Measurements from ENCODE around the gene ASIC3.

ASIC3 gene

GRCh38 chr7:151007469-151007898 is 40.8 kb upstream of the ASIC3 start:
- no peaks in the 10 kb centered on the region for H3K79me1 ChIP-seq (replicated peaks; ENCODE audit: low read length, poor library complexity, severe bottlenecking)
- peak overlapping the region; percentile 90 for H2AFZ ChIP-seq (ENCODE audit: low read depth, low read length)
- WGBS: 49% methylated on average over 7 of the region's 7 CpGs
- H3K14ac ChIP-seq (ENCODE audit: low read length in 2 of 2): peak overlapping the region in 1 of 2 experiments; percentile 68
- no peaks in the 10 kb centered on the region for H3K36me3 ChIP-seq (ENCODE audit: control insufficient read depth in 1 of 2, insufficient read depth in 2 of 2, low read depth in 1 of 2, low read length in 2 of 2)
- H2BK5ac ChIP-seq (ENCODE audit: low read depth, low read length, poor library complexity, severe bottlenecking): no peak overlapping the region
- peak overlapping the region; percentile 58 for H4K8ac ChIP-seq (ENCODE audit: low read length)
- peak overlapping the region; percentile 57 to 69 for H3K4ac ChIP-seq (ENCODE audit: low read depth in 1 of 2, low read length in 2 of 2)
- no peaks in the 10 kb centered on the region for H3K9me3 ChIP-seq (ENCODE audit: control insufficient read depth, low read length)
- H3K4me2 ChIP-seq (ENCODE audit: low read length, poor library complexity, severe bottlenecking): no peak overlapping the region
- no peak overlapping the region for H3K9ac ChIP-seq (ENCODE audit: low read length)
- H2BK120ac ChIP-seq (ENCODE audit: low read depth, low read length): peak overlapping the region; percentile 15
- H4K91ac ChIP-seq (ENCODE audit: low read length): peak overlapping the region; percentile 91
- no peak overlapping the region for H2AK5ac ChIP-seq (ENCODE audit: low read length, severe bottlenecking)
- H3K18ac ChIP-seq (ENCODE audit: low read depth in 1 of 2, low read length in 2 of 2): peak overlapping the region; percentile 4 to 86
- H3K23ac ChIP-seq (ENCODE audit: low read length in 2 of 2): no peak overlapping the region
- no peak for DNase-seq
- H3K27ac ChIP-seq (ENCODE audit: low read length, poor library complexity, severe bottlenecking): no peak overlapping the region
- peaks cover 43 to 52% of the 10 kb centered on the region in 2 experiments for H3K27me3 ChIP-seq (ENCODE audit: control insufficient read depth in 1 of 2, insufficient read depth in 1 of 2, low read length in 2 of 2)
- peaks cover 22% of the 10 kb centered on the region for H3K4me1 ChIP-seq (ENCODE audit: control insufficient read depth, insufficient read depth, low read depth, low read length)
- H2BK12ac ChIP-seq (ENCODE audit: low read length in 2 of 2): peak overlapping the region; percentile 43 to 81
- H3K4me3 ChIP-seq (ENCODE audit: insufficient read depth in 1 of 2, low read depth in 1 of 2, low read length in 2 of 2): no peak overlapping the region
- H2BK15ac ChIP-seq (ENCODE audit: low read depth, poor library complexity, severe bottlenecking): peak overlapping the region; percentile 6

- peak overlapping the region; percentile 45 for H4K91ac ChIP-seq (ENCODE audit: low read length)
- H3K23ac ChIP-seq (ENCODE audit: low read length in 2 of 2): peak overlapping the region in 1 of 2 experiments; percentile 27
- no peak overlapping the region for H2AK5ac ChIP-seq (ENCODE audit: low read length, severe bottlenecking)
- H3K79me1 ChIP-seq (replicated peaks; ENCODE audit: low read length, poor library complexity, severe bottlenecking): no peaks in the 10 kb centered on the region
- no peak overlapping the region for H3K4ac ChIP-seq (ENCODE audit: low read depth in 1 of 2, low read length in 2 of 2)
- H2BK5ac ChIP-seq (ENCODE audit: low read depth, low read length, poor library complexity, severe bottlenecking): no peak overlapping the region
- H3K18ac ChIP-seq (ENCODE audit: low read depth in 1 of 2, low read length in 2 of 2): peak overlapping the region; percentile 3 to 23
- H2AFZ ChIP-seq (ENCODE audit: low read depth, low read length): peak overlapping the region; percentile 29
- peak overlapping the region; percentile 52 for H3K9ac ChIP-seq (ENCODE audit: low read length)
- no peak overlapping the region for H4K8ac ChIP-seq (ENCODE audit: low read length)
- WGBS: 25% methylated on average over 7 of the region's 11 CpGs
- H3K4me2 ChIP-seq (ENCODE audit: low read length, poor library complexity, severe bottlenecking): no peak overlapping the region
- no peaks in the 10 kb centered on the region for H3K36me3 ChIP-seq (ENCODE audit: control insufficient read depth in 1 of 2, insufficient read depth in 2 of 2, low read depth in 1 of 2, low read length in 2 of 2)
- DNase-seq: peak; percentile 54
- no peak overlapping the region for H2BK120ac ChIP-seq (ENCODE audit: low read depth, low read length)
- H3K4me3 ChIP-seq (ENCODE audit: insufficient read depth in 1 of 2, low read depth in 1 of 2, low read length in 2 of 2): peak overlapping the region in 1 of 2 experiments; percentile 76
- no peak overlapping the region for H3K27ac ChIP-seq (ENCODE audit: low read length, poor library complexity, severe bottlenecking)
- no peak overlapping the region for H2BK15ac ChIP-seq (ENCODE audit: low read depth, poor library complexity, severe bottlenecking)
- no peaks in the 10 kb centered on the region for H3K9me3 ChIP-seq (ENCODE audit: control insufficient read depth, low read length)
- H3K27me3 ChIP-seq (ENCODE audit: control insufficient read depth in 1 of 2, insufficient read depth in 1 of 2, low read length in 2 of 2): peaks cover 45 to 54% of the 10 kb centered on the region in 2 experiments
- H3K4me1 ChIP-seq (ENCODE audit: control insufficient read depth, insufficient read depth, low read depth, low read length): peaks cover 22% of the 10 kb centered on the region
- peak overlapping the region in 1 of 2 experiments; percentile 51 for H3K14ac ChIP-seq (ENCODE audit: low read length in 2 of 2)
- H2BK12ac ChIP-seq (ENCODE audit: low read length in 2 of 2): no peak overlapping the region
Measured at GRCh38 chr7:151008143-151008510, 40.2 kb upstream of the ASIC3 start.

- DNase-seq: no peak
- Histone ChIP-seq H3K27me3 (ENCODE audit: control insufficient read depth in 1 of 2, insufficient read depth in 1 of 2, low read length in 2 of 2) (peaks cover 43 to 48% of the 10 kb centered on the region in 2 experiments), H2BK15ac (ENCODE audit: low read depth, poor library complexity, severe bottlenecking) (peak overlapping the region; percentile 55), H2BK5ac (ENCODE audit: low read depth, low read length, poor library complexity, severe bottlenecking) (no peak overlapping the region), H3K4me2 (ENCODE audit: low read length, poor library complexity, severe bottlenecking) (no peak overlapping the region), H3K4me3 (ENCODE audit: insufficient read depth in 1 of 2, low read depth in 1 of 2, low read length in 2 of 2) (peak overlapping the region in 1 of 2 experiments; percentile 76), H2AK5ac (ENCODE audit: low read length, severe bottlenecking) (no peak overlapping the region), H3K23ac (ENCODE audit: low read length in 2 of 2) (no peak overlapping the region), H3K14ac (ENCODE audit: low read length in 2 of 2) (no peak overlapping the region), H3K18ac (ENCODE audit: low read depth in 1 of 2, low read length in 2 of 2) (peak overlapping the region; percentile 17 to 28), H3K9ac (ENCODE audit: low read length) (peak overlapping the region; percentile 68), H2BK120ac (ENCODE audit: low read depth, low read length) (no peak overlapping the region), H3K9me3 (ENCODE audit: control insufficient read depth, low read length) (no peaks in the 10 kb centered on the region), H2BK12ac (ENCODE audit: low read length in 2 of 2) (peak overlapping the region; percentile 25 to 69), H3K36me3 (ENCODE audit: control insufficient read depth in 1 of 2, insufficient read depth in 2 of 2, low read depth in 1 of 2, low read length in 2 of 2) (no peaks in the 10 kb centered on the region), H4K91ac (ENCODE audit: low read length) (peak overlapping the region; percentile 9), H2AFZ (ENCODE audit: low read depth, low read length) (peak overlapping the region; percentile 29), H3K27ac (ENCODE audit: low read length, poor library complexity, severe bottlenecking) (no peak overlapping the region), H3K79me1 (replicated peaks; ENCODE audit: low read length, poor library complexity, severe bottlenecking) (no peaks in the 10 kb centered on the region), H4K8ac (ENCODE audit: low read length) (peak overlapping the region; percentile 52), H3K4me1 (ENCODE audit: control insufficient read depth, insufficient read depth, low read depth, low read length) (peaks cover 21% of the 10 kb centered on the region), H3K4ac (ENCODE audit: low read depth in 1 of 2, low read length in 2 of 2) (peak overlapping the region in 1 of 2 experiments; percentile 0)
- 62% methylated on average over 40 of the region's 40 CpGs for WGBS
Measured at GRCh38 chr7:151008511-151009323, 39.6 kb upstream of the ASIC3 start.

- peak overlapping the region; percentile 98 for H4K91ac ChIP-seq (ENCODE audit: low read length)
- H3K27me3 ChIP-seq (ENCODE audit: control insufficient read depth in 1 of 2, insufficient read depth in 1 of 2, low read length in 2 of 2): peaks cover 43 to 47% of the 10 kb centered on the region in 2 experiments
- H3K9ac ChIP-seq (ENCODE audit: low read length): no peak overlapping the region
- H3K23ac ChIP-seq (ENCODE audit: low read length in 2 of 2): no peak overlapping the region
- peak overlapping the region; percentile 91 for H2BK120ac ChIP-seq (ENCODE audit: low read depth, low read length)
- H4K8ac ChIP-seq (ENCODE audit: low read length): peak overlapping the region; percentile 83
- peak overlapping the region; percentile 15 for H2BK15ac ChIP-seq (ENCODE audit: low read depth, poor library complexity, severe bottlenecking)
- H2AFZ ChIP-seq (ENCODE audit: low read depth, low read length): no peak overlapping the region
- 81% methylated on average over 21 of the region's 22 CpGs for WGBS
- H3K4me2 ChIP-seq (ENCODE audit: low read length, poor library complexity, severe bottlenecking): no peak overlapping the region
- H3K4me3 ChIP-seq (ENCODE audit: insufficient read depth in 1 of 2, low read depth in 1 of 2, low read length in 2 of 2): no peak overlapping the region
- no peak overlapping the region for H3K27ac ChIP-seq (ENCODE audit: low read length, poor library complexity, severe bottlenecking)
- peak overlapping the region; percentile 51 to 76 for H3K4ac ChIP-seq (ENCODE audit: low read depth in 1 of 2, low read length in 2 of 2)
- peak overlapping the region in 1 of 2 experiments; percentile 55 for H3K18ac ChIP-seq (ENCODE audit: low read depth in 1 of 2, low read length in 2 of 2)
- H2BK5ac ChIP-seq (ENCODE audit: low read depth, low read length, poor library complexity, severe bottlenecking): no peak overlapping the region
- peak overlapping the region; percentile 91 to 92 for H2BK12ac ChIP-seq (ENCODE audit: low read length in 2 of 2)
- H2AK5ac ChIP-seq (ENCODE audit: low read length, severe bottlenecking): no peak overlapping the region
- H3K14ac ChIP-seq (ENCODE audit: low read length in 2 of 2): no peak overlapping the region
- peaks cover 21% of the 10 kb centered on the region for H3K4me1 ChIP-seq (ENCODE audit: control insufficient read depth, insufficient read depth, low read depth, low read length)
- no peaks in the 10 kb centered on the region for H3K79me1 ChIP-seq (replicated peaks; ENCODE audit: low read length, poor library complexity, severe bottlenecking)
- H3K9me3 ChIP-seq (ENCODE audit: control insufficient read depth, low read length): no peaks in the 10 kb centered on the region
- DNase-seq: no peak
- H3K36me3 ChIP-seq (ENCODE audit: control insufficient read depth in 1 of 2, insufficient read depth in 2 of 2, low read depth in 1 of 2, low read length in 2 of 2): no peaks in the 10 kb centered on the region
Measured at GRCh38 chr7:151009327-151010036, 38.8 kb upstream of the ASIC3 start.
